GM10266 (cell line): ENCODE measurements around the gene ZFPM1.
"Not testable (repeated sequence)": the region's sequence is repeated elsewhere in the genome, so short reads cannot be mapped to it uniquely, and the experiment has no call there.

Experiments
- DNase-seq: peaks from one replicate; pipeline ENCODE4 v3.0.0; 2012; ENCODE audit errors: extremely low spot score
- TF ChIP-seq, protein P1 (sequence below): IDR thresholded peaks from 2 replicates; pipeline ENCODE4 v1.5.1; 2012; ENCODE audit warnings: mild to moderate bottlenecking, low read depth; ENCODE audit not compliant: control insufficient read depth, insufficient read depth; ENCODE audit errors: missing control alignments

Gene ZFPM1

DNA sequence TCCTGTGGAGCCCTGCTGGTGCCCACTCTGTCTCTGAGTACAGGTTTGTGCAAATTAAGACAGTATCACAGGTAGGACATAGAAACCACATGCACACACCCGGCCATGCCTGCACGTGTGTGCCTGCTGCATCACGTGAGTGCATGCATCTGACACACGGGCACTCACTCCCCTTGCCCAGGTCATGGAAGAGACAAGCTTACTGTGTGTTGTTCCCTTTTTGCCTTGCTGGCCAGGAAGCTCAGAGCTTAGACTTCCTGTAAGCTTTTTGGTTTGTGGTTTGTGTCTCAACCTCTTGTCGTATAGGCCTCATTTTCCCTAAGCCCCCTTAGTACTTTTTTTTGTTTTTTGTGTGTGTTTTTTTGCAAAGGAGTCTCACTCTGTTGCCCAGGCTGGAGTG, 45.3 kb upstream of the ZFPM1 start:
- TF ChIP-seq, protein P1, sequence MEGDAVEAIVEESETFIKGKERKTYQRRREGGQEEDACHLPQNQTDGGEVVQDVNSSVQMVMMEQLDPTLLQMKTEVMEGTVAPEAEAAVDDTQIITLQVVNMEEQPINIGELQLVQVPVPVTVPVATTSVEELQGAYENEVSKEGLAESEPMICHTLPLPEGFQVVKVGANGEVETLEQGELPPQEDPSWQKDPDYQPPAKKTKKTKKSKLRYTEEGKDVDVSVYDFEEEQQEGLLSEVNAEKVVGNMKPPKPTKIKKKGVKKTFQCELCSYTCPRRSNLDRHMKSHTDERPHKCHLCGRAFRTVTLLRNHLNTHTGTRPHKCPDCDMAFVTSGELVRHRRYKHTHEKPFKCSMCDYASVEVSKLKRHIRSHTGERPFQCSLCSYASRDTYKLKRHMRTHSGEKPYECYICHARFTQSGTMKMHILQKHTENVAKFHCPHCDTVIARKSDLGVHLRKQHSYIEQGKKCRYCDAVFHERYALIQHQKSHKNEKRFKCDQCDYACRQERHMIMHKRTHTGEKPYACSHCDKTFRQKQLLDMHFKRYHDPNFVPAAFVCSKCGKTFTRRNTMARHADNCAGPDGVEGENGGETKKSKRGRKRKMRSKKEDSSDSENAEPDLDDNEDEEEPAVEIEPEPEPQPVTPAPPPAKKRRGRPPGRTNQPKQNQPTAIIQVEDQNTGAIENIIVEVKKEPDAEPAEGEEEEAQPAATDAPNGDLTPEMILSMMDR: no peak
- DNase-seq: no peak

DNA sequence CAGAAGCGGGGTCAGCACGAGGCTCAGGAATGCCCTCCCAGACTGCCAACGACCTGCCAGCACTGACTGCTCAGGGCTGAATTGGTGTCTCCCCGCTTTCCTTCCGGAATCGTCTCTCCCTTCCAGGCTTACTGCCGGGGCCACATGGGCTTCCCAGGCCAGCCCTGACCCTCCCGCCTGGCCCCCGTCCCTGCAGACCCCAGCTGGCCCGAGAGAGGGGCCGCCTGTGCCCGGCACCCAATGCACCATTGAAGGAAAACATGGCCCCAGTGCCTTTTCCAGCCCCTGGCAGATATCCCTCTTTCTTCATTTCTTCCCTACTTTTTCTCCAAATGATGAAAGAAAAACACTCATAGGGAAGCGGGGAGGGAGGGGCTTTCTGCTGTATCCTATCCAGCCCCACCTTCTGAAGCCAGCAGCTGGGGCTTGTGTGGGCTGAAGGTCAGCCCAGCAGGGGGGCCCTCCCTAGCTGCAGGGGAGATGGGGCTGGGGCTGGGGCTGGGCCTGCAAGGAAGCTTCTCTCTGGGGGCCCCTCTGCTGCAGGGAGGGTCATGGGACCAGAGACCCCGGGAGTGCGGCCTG, 44.4 kb upstream of the ZFPM1 start:
- TF ChIP-seq, protein P1: no peak
- DNase-seq: no peak

DNA sequence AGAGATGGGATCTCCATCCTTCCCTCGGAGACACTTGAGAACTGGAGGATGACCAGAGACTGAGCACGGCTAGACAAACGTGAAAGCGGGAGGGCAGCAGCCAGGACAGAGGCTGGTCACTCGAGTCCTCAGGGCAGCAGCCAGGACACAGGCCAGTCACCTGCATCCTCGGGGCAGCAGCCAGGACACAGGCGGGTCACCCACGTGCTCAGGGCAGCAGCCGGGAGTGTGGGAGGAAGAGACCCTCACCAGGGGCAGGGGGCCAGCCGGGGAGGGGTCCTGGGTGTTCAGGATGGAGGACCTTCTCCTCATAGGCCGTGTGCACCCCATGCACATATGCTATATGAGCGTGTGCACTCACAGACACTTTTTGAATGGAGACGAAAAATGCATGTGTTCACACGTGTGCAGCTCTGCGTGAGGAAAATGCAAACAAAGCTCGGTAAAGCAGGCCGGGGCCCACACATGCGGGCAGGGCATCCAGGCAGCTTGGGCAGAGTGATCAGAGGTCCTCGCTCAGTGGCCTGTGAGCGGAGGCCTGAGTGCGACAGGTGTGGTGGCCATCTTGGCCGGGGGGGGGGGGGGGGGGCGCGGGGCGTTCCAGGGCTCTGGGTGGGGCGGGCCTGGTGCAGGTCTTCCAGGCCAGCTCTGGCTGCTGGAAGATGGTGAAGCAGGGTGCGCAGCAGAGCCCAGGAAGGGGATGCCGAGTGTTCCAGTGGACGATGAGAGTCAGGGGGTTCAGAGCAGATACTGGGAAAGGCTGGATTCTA, 43.6 kb upstream of the ZFPM1 start:
- TF ChIP-seq, protein P1: no peak

DNA sequence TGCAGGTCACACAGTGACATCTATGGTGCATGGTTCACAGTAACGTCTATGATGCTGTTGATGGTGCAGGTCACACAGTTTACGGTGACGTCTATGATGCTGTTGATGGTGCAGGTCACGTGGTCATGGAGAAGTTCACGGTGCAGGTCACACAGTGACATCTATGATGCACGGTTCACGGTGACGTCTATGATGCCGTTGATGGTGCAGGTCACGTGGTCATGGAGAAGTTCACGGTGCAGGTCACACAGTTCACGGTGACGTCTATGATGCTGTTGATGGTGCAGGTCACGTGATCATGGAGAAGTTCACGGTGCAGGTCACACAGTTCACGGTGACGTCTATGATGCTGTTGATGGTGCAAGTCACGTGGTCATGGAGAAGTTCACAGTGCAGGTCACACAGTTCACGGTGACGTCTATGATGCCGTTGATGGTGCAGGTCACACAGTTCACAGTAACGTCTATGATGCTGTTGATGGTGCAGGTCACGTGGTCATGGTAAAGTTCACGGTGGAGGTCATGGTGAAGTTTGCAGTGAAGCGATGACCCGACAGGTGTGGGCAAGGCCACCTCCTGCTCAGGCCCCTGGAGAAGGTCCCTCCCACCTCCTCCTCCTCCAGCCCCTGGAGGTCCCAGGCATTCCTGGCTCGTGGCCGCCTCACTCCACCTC, 42.6 kb upstream of the ZFPM1 start:
- not testable (repeated sequence) for DNase-seq

More for the DNA sequence above, 43.6 kb upstream of the ZFPM1 start:
- DNase-seq: no peak

DNA sequence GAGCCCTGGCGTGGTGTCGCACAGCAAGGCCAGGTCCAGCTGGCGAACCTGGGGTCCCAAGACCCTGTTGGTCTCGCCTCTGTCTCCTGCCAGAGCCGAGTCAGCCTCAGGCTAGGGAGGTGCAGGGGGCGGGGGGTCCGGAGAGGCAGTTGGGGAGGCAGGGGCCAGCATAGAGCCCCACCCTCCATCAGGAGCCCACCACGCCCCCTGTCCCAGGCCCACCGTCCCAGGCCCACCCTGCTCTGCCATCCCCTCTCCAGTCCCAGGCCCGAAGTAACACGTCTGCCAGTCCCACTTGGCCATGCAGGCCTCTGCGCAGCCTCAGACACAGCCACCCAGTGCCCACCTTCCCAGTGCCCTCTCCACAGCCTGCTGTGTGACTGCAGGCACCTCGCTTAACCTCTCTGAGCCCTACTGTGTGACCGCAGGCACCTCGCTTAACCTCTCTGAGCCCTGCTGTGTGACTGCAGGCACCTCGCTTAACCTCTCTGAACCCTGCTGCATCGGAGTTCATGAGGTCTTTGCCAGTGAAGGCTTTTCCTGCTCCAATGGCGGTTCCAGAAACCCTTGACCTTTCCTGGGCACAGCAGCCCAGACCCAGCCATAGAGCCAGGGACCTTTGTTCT, 41.0 kb upstream of the ZFPM1 start:
- TF ChIP-seq, protein P1: no peak
- DNase-seq: no peak

DNA sequence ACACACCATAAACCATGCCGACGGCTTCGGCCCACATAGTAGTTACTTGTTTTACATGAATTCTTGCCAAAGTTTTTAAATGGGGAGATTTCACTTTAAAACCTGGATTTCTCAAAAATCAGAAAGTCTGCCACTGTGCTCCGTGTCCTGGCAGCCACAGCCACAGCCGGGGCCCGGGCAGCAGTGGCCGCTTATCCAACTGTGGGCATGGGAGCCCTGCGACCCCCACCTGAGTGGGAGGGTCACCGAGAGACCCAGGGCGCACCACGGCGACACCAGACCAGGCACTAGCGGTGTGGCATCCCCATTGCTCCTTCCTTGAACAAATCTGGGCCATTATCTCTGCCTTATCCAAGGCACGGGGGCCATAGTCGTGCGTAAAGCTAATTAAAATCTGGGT, 40.3 kb upstream of the ZFPM1 start:
- TF ChIP-seq, protein P1: no peak
- no peak for DNase-seq

DNA sequence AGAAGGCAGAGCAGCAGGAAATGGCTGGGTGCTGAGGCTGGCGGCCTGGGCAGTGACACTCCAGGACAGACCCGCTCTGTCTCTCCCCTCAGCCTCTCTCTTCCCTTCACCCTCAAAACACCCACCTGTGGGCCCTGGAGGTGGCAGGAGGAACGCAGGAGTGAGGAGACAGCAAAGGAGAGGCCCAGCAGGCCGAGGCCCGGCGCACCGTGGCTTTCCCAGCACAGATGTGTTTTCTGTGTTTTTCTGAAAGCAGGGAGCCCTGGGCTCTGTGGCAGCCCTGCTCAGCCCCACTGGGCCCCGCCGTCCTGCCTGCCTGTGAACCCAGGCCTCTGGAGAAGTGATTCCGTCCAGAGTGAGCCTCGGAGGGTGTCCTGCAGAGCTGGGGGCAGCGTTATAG, 39.8 kb upstream of the ZFPM1 start:
- TF ChIP-seq, protein P1: no peak
- DNase-seq: no peak
